Right atrium auricular region (tissue), 2 donors: ENCODE results near the gene BEST4. TPM values are rescaled to one million over a fixed set of nuclear protein-coding genes. Genes with fewer than 3 reads are reported as not detected.
"Not testable (repeated sequence)": the region's sequence is repeated elsewhere in the genome, so short reads cannot be mapped to it uniquely, and the experiment has no call there.

Source experiments
- DNase-seq: peaks from one replicate; pipeline ENCODE4 v3.0.0-alpha.2; 2019; ENCODE audit warnings: low spot score
- H3K27ac ChIP-seq, 2 donors: fragments of 200-600 bp; sonication (generic); 1 replicate in 1 of 2; 2 replicates in 1 of 2; pipeline ENCODE4 v1.5.1; 2016 to 2019
- H3K27me3 ChIP-seq, 2 donors: fragments of 200-600 bp; sonication (generic); one replicate each; pipeline versions ENCODE4 v1.5.1 to v1.6.0; 2017 to 2019
- H3K36me3 ChIP-seq: fragments of 200-600 bp; sonication (generic); one replicate; pipeline ENCODE4 v1.5.1; 2016
- H3K4me1 ChIP-seq, 2 donors: fragments of 200-600 bp; sonication (generic); one replicate each; pipeline versions ENCODE4 v1.5.1 to v1.6.0; 2017 to 2019
- H3K4me3 ChIP-seq, 2 donors: fragments of 200-600 bp; sonication (generic); 1 replicate in 1 of 2; 2 replicates in 1 of 2; pipeline ENCODE4 v1.5.1; 2017 to 2019; ENCODE audit warnings: mild to moderate bottlenecking in 1 of 2, moderate library complexity in 1 of 2
- H3K9me3 ChIP-seq, 2 donors: fragments of 200-600 bp; sonication (generic); one replicate each; pipeline ENCODE4 v1.5.1; 2019
- CTCF ChIP-seq, 2 donors: fragments of 200-600 bp; sonication (generic); IDR thresholded peaks; one replicate each; pipeline ENCODE4 v1.5.1; 2019; ENCODE audit warnings: antibody characterized with exemption in 2 of 2
- total RNA-seq, 2 donors: library from RNA; depleted of rRNA; stranded (reverse); fragments of >200 nt; gene quantifications; one replicate each; pipeline ENCODE4 v1.1.0, GENCODE V29; 2016

Gene BEST4
- total RNA-seq, 2 donors from 2014 or later: not detected

GRCh38 chr1:44777547-44777946, 10.4 kb downstream of the BEST4 start:
- H3K9me3 ChIP-seq: no peaks in the 10 kb centered on the region
- H3K27ac ChIP-seq: no peak overlapping the region
- peaks cover 0 to 33% of the 10 kb centered on the region in 2 donors for H3K4me1 ChIP-seq
- H3K36me3 ChIP-seq: peaks cover 45% of the 10 kb centered on the region
- DNase-seq: no peak
- no peaks in the 10 kb centered on the region for H3K27me3 ChIP-seq
- H3K4me3 ChIP-seq: no peak overlapping the region
- no peak for TF ChIP-seq CTCF (IDR thresholded peaks at IDR 0.05)

GRCh38 chr1:44776730-44777068, 11.3 kb downstream of the BEST4 start:
- peak overlapping the region; percentile 30 to 98 for H3K27ac ChIP-seq
- no peaks in the 10 kb centered on the region for H3K27me3 ChIP-seq
- H3K4me1 ChIP-seq: peaks cover 0 to 33% of the 10 kb centered on the region in 2 donors
- DNase-seq: no peak
- TF ChIP-seq CTCF (IDR thresholded peaks at IDR 0.05): no peak
- H3K4me3 ChIP-seq: peak overlapping the region; percentile 73 to 93
- H3K36me3 ChIP-seq: peaks cover 45% of the 10 kb centered on the region
- H3K9me3 ChIP-seq: no peaks in the 10 kb centered on the region

GRCh38 chr1:44775930-44776729, 11.8 kb downstream of the BEST4 start:
- no peak for TF ChIP-seq CTCF (IDR thresholded peaks at IDR 0.05)
- Histone ChIP-seq H3K36me3 (peaks cover 40% of the 10 kb centered on the region), H3K4me3 (peak overlapping the region; percentile 73 to 93), H3K27ac (peak overlapping the region; percentile 94 to 98), H3K4me1 (peaks cover 0 to 33% of the 10 kb centered on the region in 2 donors), H3K27me3 (no peaks in the 10 kb centered on the region), H3K9me3 (no peaks in the 10 kb centered on the region)
- no peak for DNase-seq

GRCh38 chr1:44775078-44775929, 12.7 kb downstream of the BEST4 start, which contains the start of gene RPS8:
Gene RPS8, plus strand, starts transcription at chr1:44775540. Its CDS starts 57 bp downstream, at chr1:44775597.
- no peaks in the 10 kb centered on the region for H3K27me3 ChIP-seq
- TF ChIP-seq CTCF (IDR thresholded peaks at IDR 0.05): no peak

GRCh38 chr1:44766421-44766820, 21.5 kb downstream of the BEST4 start:
- H3K4me3 ChIP-seq, DNase-seq: not testable (repeated sequence)

More at GRCh38 chr1:44775078-44775929, 12.7 kb downstream of the BEST4 start, which contains the start of gene RPS8:
- H3K4me3 ChIP-seq: peak within 1 kb of the TSS; percentile 73 to 93
- H3K27ac ChIP-seq: peak within 1 kb of the TSS; percentile 94 to 98
- peak; percentile 96 for DNase-seq
- peaks cover 35% of the 10 kb centered on the region for H3K36me3 ChIP-seq
- no peaks in the 10 kb centered on the region for H3K9me3 ChIP-seq
- peaks cover 0 to 33% of the 10 kb centered on the region in 2 donors for H3K4me1 ChIP-seq

GRCh38 chr1:44760876-44761275, 27.1 kb downstream of the BEST4 start:
- Histone ChIP-seq H3K27me3 (no peaks in the 10 kb centered on the region), H3K4me1 (no peaks in the 10 kb centered on the region), H3K27ac (no peak overlapping the region), H3K36me3 (no peaks in the 10 kb centered on the region), H3K9me3 (no peaks in the 10 kb centered on the region), H3K4me3 (no peak overlapping the region)
- TF ChIP-seq CTCF (IDR thresholded peaks at IDR 0.05): no peak
- no peak for DNase-seq

More at GRCh38 chr1:44766421-44766820, 21.5 kb downstream of the BEST4 start:
- H3K36me3 ChIP-seq, H3K27ac ChIP-seq, H3K4me1 ChIP-seq, H3K27me3 ChIP-seq, H3K9me3 ChIP-seq: not testable (repeated sequence)
